Right lobe of liver (tissue), 6 donors: ENCODE results near the gene NTN4. TPM values are rescaled to one million over a fixed set of nuclear protein-coding genes. Genes with fewer than 3 reads are reported as not detected.
"Not testable (repeated sequence)": the region's sequence is repeated elsewhere in the genome, so short reads cannot be mapped to it uniquely, and the experiment has no call there.

Experiments
- ATAC-seq, 4 donors: fragments of 200-7000 bp; cut with Tn5 transposase; one replicate each; pipeline ENCODE4 v1.9.1; 2020; ENCODE audit warnings: mild to moderate bottlenecking in 4 of 4, moderate library complexity in 4 of 4
- DNase-seq, 3 donors: peaks; one replicate each; pipeline ENCODE4 v3.0.0-alpha.2; 2020
- H3K27ac ChIP-seq, 3 donors: fragments of 200-600 bp; one replicate each; pipeline ENCODE4 v1.8.0; 2022
- H3K27me3 ChIP-seq, 2 donors: fragments of 200-600 bp; one replicate each; pipeline ENCODE4 v1.8.0; 2022
- H3K36me3 ChIP-seq, 4 donors: fragments of 200-600 bp; sonication (generic) in 1 of 4; one replicate each; pipeline versions ENCODE4 v1.5.1 to v1.8.0; 2017 to 2022; ENCODE audit warnings: control low read depth in 1 of 4
- H3K4me1 ChIP-seq, 4 donors: fragments of 200-600 bp; sonication (generic) in 1 of 4; one replicate each; pipeline versions ENCODE4 v1.5.1 to v1.8.0; 2017 to 2022; ENCODE audit warnings: control low read depth in 1 of 4
- H3K4me3 ChIP-seq, 3 donors: fragments of 200-600 bp; one replicate each; pipeline ENCODE4 v1.8.0; 2022
- H3K9me3 ChIP-seq, 4 donors: fragments of 200-600 bp; sonication (generic) in 1 of 4; one replicate each; pipeline versions ENCODE4 v1.5.1 to v1.8.0; 2017 to 2022; ENCODE audit warnings: control low read depth in 1 of 4
- CTCF ChIP-seq, 4 donors: fragments of 200-600 bp in 3 of 4; fragments of 450-650 bp in 1 of 4; IDR thresholded peaks; one replicate each; pipeline versions ENCODE4 v1.5.1 to v1.8.0; 2016 to 2022; ENCODE audit warnings: antibody characterized with exemption in 4 of 4, mild to moderate bottlenecking in 2 of 4
- POLR2A ChIP-seq: fragments of 450-650 bp; IDR thresholded peaks from one replicate; pipeline ENCODE4 v1.6.1; 2017; ENCODE audit warnings: antibody characterized with exemption, mild to moderate bottlenecking
- WGBS: methylation state at CpG from one replicate; pipeline ENCODE4 v1.1.6; 2018; ENCODE audit warnings: low coverage, low lambda C conversion rate; ENCODE audit not compliant: insufficient coverage; ENCODE audit errors: missing lambda C conversion rate; 5-methylcytosine and 5-hydroxymethylcytosine counted together
- intact Hi-C, 2 donors: fragments of 100-400 bp; cut with DNase I; formaldehyde crosslinking; loops; one replicate each; pipeline versions ENCODE4 v1.11.2 to v1.14.1; 2022
- total RNA-seq, 6 experiments: library from RNA; depleted of rRNA in 2 of 6; stranded (reverse); fragments of >200 nt in 2 of 6; fragmentation: NEBNext Ultra II Directional in 3 of 6; extraction: Animal tissue kit (Norgen Biotek cat#: 25700) in 3 of 6; gene quantifications; one replicate each; pipeline versions ENCODE4 v1.1.0 to v1.2.4, GENCODE V29; 2016 to 2023
- donor health status: DM: no; HTN: yes; CAD: no.
- donor health status: DM: no; HTN: no; CAD: no.
- donor health status: DM: no; HTN: no; CAD: no.
- donor health status: DM: no; HTN: yes; CAD: no.
- donor health status: DM: no; HTN: yes; CAD: no.

NTN4 gene
- total RNA-seq, 6 experiments from 2014 or later, result 14.7 to 28.7 (median 18.9) TPM

GRCh38 chr12:95672166-95672565, 118.4 kb downstream of the NTN4 start:
- 100% methylated on average over 2 of the region's 21 CpGs for WGBS
- Histone ChIP-seq H3K27ac (no peak overlapping the region), H3K4me1 (no peaks in the 10 kb centered on the region), H3K36me3 (no peaks in the 10 kb centered on the region), H3K4me3 (no peak overlapping the region), H3K27me3 (no peaks in the 10 kb centered on the region), H3K9me3 (no peaks in the 10 kb centered on the region)
- ATAC-seq, result no peak
- DNase-seq, result no peak
- TF ChIP-seq POLR2A, result no peak
- intact Hi-C loops, result no loop called here

- Histone ChIP-seq H3K4me3 (no peak overlapping the region), H3K9me3 (no peaks in the 10 kb centered on the region), H3K27me3 (no peaks in the 10 kb centered on the region), H3K4me1 (no peaks in the 10 kb centered on the region), H3K36me3 (no peaks in the 10 kb centered on the region), H3K27ac (no peak overlapping the region)
- ATAC-seq (no peak), DNase-seq (no peak)
- WGBS, result 93% methylated on average over 3 of the region's 6 CpGs
- intact Hi-C loops, result no loop called here
- TF ChIP-seq POLR2A (no peak), CTCF (IDR thresholded peaks at IDR 0.05) (no peak)
These were observed 119.3 kb downstream of the NTN4 start for GRCh38 chr12:95671265-95671664.

GRCh38 chr12:95663525-95663924, 127.0 kb downstream of the NTN4 start:
- Histone ChIP-seq H3K4me3 (no peak overlapping the region), H3K9me3 (no peaks in the 10 kb centered on the region), H3K4me1 (no peaks in the 10 kb centered on the region), H3K27ac (peak overlapping the region in 1 of 3 donors; percentile 13), H3K27me3 (no peaks in the 10 kb centered on the region), H3K36me3 (no peaks in the 10 kb centered on the region)
- 34% methylated on average over 2 of the region's 2 CpGs for WGBS
- intact Hi-C loops, result no loop called here
- ATAC-seq, result peak; percentile 43 to 79 (median 75)
- no peak for TF ChIP-seq POLR2A
- TF ChIP-seq CTCF (IDR thresholded peaks at IDR 0.05), result no peak
- DNase-seq, result no peak

GRCh38 chr12:95661360-95661759, 129.2 kb downstream of the NTN4 start:
- H3K36me3 ChIP-seq, result no peaks in the 10 kb centered on the region
- DNase-seq (no peak), ATAC-seq (peak in 3 of 4 donors; percentile 28 to 59 (median 50))
- intact Hi-C loops, result no loop called here
- 46% methylated on average over 1 of the region's 1 CpG for WGBS
- TF ChIP-seq POLR2A (no peak), CTCF (IDR thresholded peaks at IDR 0.05) (no peak)
- no peaks in the 10 kb centered on the region for H3K4me1 ChIP-seq
- H3K4me3 ChIP-seq, result no peak overlapping the region
- no peaks in the 10 kb centered on the region for H3K9me3 ChIP-seq
- no peak overlapping the region for H3K27ac ChIP-seq
- no peaks in the 10 kb centered on the region for H3K27me3 ChIP-seq

- Histone ChIP-seq H3K4me3 (no peak overlapping the region), H3K9me3 (no peaks in the 10 kb centered on the region), H3K27me3 (no peaks in the 10 kb centered on the region), H3K27ac (no peak overlapping the region), H3K36me3 (no peaks in the 10 kb centered on the region), H3K4me1 (peaks cover 0 to 3% (median 0%) of the 10 kb centered on the region in 4 donors)
- intact Hi-C loops, result no loop called here
- WGBS, result 79% methylated on average over 6 of the region's 6 CpGs
- ATAC-seq (no peak), DNase-seq (no peak)
- no peak for TF ChIP-seq CTCF (IDR thresholded peaks at IDR 0.05)
- TF ChIP-seq POLR2A, result no peak
These were observed 132.2 kb downstream of the NTN4 start for GRCh38 chr12:95658386-95658785.

- H3K9me3 ChIP-seq, H3K27ac ChIP-seq, DNase-seq, H3K36me3 ChIP-seq, ATAC-seq, H3K27me3 ChIP-seq, H3K4me3 ChIP-seq, intact Hi-C loops, H3K4me1 ChIP-seq: not testable (repeated sequence)
- 77% methylated on average over 3 of the region's 3 CpGs for WGBS
These were observed 135.9 kb downstream of the NTN4 start for GRCh38 chr12:95654665-95655064.
